ENCODE measurements around the gene OPTC. TPM values are rescaled to one million over a fixed set of nuclear protein-coding genes. Genes with fewer than 3 reads are reported as not detected.

Gene OPTC
- total and polyA plus RNA-seq, 2 of the 13 experiments (the other 11 are each of a cell fraction or from before 2014, with no cell fraction given), result not detected

GRCh38 chr1:203521812-203522211, 27.9 kb downstream of the OPTC start:
- intact Hi-C loops (cut with micrococcal nuclease; ENCODE audit: unreplicated experiment) (no loop called here), in situ Hi-C loops (cut with HindIII; ENCODE audit: extremely low pct_ligation_motif_present, low pct_unique_long_range_greater_than_20kb) (no loop called here)
- no TSS peak for BruUV-seq (replicated peaks)
- H3K4me2 ChIP-seq (ENCODE audit: low read depth, low read length), result no peak overlapping the region
- H4K20me1 ChIP-seq (ENCODE audit: insufficient read depth, low read length), result no peaks in the 10 kb centered on the region
- H3K9me3 ChIP-seq (ENCODE audit: low read length), result no peaks in the 10 kb centered on the region
- H3K27me3 ChIP-seq (ENCODE audit: control insufficient read depth in 1 of 2, insufficient read depth in 2 of 2, low read length in 2 of 2), result peaks cover 0 to 4% of the 10 kb centered on the region in 2 experiments; a peak in 1 of 5 replicates
- TF ChIP-seq RFXAP (CRISPR knock-in tag; IDR thresholded peaks at IDR 0.05; ENCODE audit: borderline replicate concordance) (no peak), ZNF12 (CRISPR knock-in tag; IDR thresholded peaks at IDR 0.05) (no peak), ZSCAN5A (CRISPR knock-in tag; IDR thresholded peaks at IDR 0.05; ENCODE audit: borderline replicate concordance) (no peak), ZNF549 (CRISPR knock-in tag; IDR thresholded peaks at IDR 0.05) (no peak), MEF2D (CRISPR knock-in tag; IDR thresholded peaks at IDR 0.05) (no peak), NR2F2 (IDR thresholded peaks at IDR 0.05; ENCODE audit: borderline replicate concordance, low read depth) (no peak), ZNF577 (CRISPR knock-in tag; IDR thresholded peaks at IDR 0.05; ENCODE audit: borderline replicate concordance, low read depth) (no peak), GLMP (CRISPR knock-in tag; IDR thresholded peaks at IDR 0.05; ENCODE audit: borderline replicate concordance) (no peak), SOX5 (CRISPR knock-in tag; IDR thresholded peaks at IDR 0.05; ENCODE audit: borderline replicate concordance) (no peak), ZNF180 (CRISPR knock-in tag; IDR thresholded peaks at IDR 0.05; ENCODE audit: borderline replicate concordance, low read depth) (no peak), ZNF143 (CRISPR knock-in tag; IDR thresholded peaks at IDR 0.05) (no peak), RARG (CRISPR knock-in tag; IDR thresholded peaks at IDR 0.05; ENCODE audit: low read depth) (no peak), SIN3A (IDR thresholded peaks at IDR 0.05; ENCODE audit: borderline replicate concordance, low read depth, low read length) (no peak)
- DNase-seq (ENCODE audit: low spot score), result no peak
- ChIA-PET CTCF (ENCODE audit: low intra/inter-chr PET ratio, low total read pairs) (no interaction called here), POLR2A (no interaction called here)
- WGBS (ENCODE audit: low lambda C conversion rate), result 52% methylated on average over 3 of the region's 5 CpGs
- H3K9ac ChIP-seq (ENCODE audit: insufficient read depth, low read depth, low read length), result no peak overlapping the region
- no peak for FAIRE-seq
- ATAC-seq, result no peak
- no peak overlapping the region for H2AFZ ChIP-seq (ENCODE audit: low read length)
- no peak overlapping the region for H3K27ac ChIP-seq (ENCODE audit: extremely low read length, insufficient read depth, low read length)
- no peaks in the 10 kb centered on the region for H3K36me3 ChIP-seq (replicated peaks in 1 of 2; ENCODE audit: control insufficient read depth in 1 of 2, insufficient read depth in 2 of 2, low read length in 2 of 2)
- H3K4me1 ChIP-seq (ENCODE audit: insufficient read depth, low read length), result no peaks in the 10 kb centered on the region
- H3K4me3 ChIP-seq (replicated peaks in 1 of 3; ENCODE audit: insufficient read depth in 1 of 3, low read depth in 2 of 3, low read length in 3 of 3), result no peak overlapping the region
- no peaks in the 10 kb centered on the region for H3K79me2 ChIP-seq (ENCODE audit: insufficient read depth, low read length)

Measured in HepG2 (cell line).